ENCODE results near the gene CCDC127. TPM values are rescaled to one million over a fixed set of nuclear protein-coding genes. Genes with fewer than 3 reads are reported as not detected.

CCDC127 gene
- total and polyA plus RNA-seq, 2 donors (not counting 1 experiment from before 2014, with no cell fraction given): 1.4 to 8.7 TPM

DNA sequence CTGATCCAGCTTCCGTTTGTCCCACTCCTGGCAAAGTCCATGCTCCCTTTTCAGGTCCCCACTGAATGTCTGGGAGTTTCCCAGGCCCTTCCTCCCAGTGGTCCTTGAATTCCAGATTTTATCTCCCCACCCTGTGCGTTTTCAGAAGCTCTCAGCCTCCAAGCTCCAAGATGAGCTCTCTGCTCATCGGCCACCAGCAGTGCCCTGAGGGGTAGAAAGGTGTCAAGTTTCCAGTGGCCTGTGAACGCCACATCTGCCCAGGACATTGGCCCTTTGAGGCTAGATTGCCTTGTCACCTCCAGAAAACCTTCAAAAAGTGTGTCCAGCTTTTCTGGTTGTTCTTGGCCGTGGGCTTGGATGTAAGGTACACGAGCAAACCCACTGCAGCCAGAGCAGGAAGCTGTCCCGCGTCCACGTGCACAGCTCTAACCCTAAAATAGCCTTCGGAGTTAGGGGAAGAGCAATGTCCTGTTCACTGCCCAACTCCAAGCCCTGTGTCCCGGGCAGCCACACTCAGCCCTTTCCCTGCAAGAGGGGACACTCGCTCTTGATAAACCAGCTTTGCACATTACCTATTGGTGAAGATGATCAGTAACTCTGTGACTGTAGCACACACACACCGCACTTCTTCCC lies 37.6 kb downstream of the CCDC127 start:
- H3K4me1 Mint-ChIP-seq: no peaks in the 10 kb centered on the region
- no peak for ATAC-seq (ENCODE audit: low read depth)
- Histone ChIP-seq H3K79me2 (ENCODE audit: control insufficient read depth, insufficient read depth, low read length) (no peaks in the 10 kb centered on the region), H3K36me3 (replicated peaks in 1 of 2; ENCODE audit: control extremely low read depth in 1 of 2, control insufficient read depth in 1 of 2, extremely low read depth in 1 of 2, insufficient read depth in 2 of 2, low read length in 1 of 2) (no peaks in the 10 kb centered on the region), H3K4me2 (replicated peaks; ENCODE audit: low read depth, low read length, poor library complexity, severe bottlenecking) (no peak overlapping the region), H3K9me3 (ENCODE audit: control extremely low read depth in 1 of 3, control insufficient read depth in 2 of 3, insufficient read depth in 1 of 3, low read length in 2 of 3) (no peaks in the 10 kb centered on the region), H2AFZ (ENCODE audit: insufficient read depth, low read depth, low read length, poor library complexity, severe bottlenecking) (no peak overlapping the region), H3K27ac (ENCODE audit: low read length in 2 of 2) (no peak overlapping the region), H3K4me1 (ENCODE audit: control insufficient read depth in 2 of 2, insufficient read depth in 2 of 2, low read length in 2 of 2) (no peaks in the 10 kb centered on the region), H3K4me3 (ENCODE audit: control extremely low read depth in 1 of 5, extremely low read depth in 1 of 5, insufficient read depth in 1 of 5, low read depth in 2 of 5, low read length in 4 of 5) (no peak overlapping the region), H3K9ac (ENCODE audit: low read length) (no peak overlapping the region), H4K20me1 (ENCODE audit: control insufficient read depth, insufficient read depth, low read length, poor library complexity, severe bottlenecking) (no peaks in the 10 kb centered on the region), H3K27me3 (replicated peaks in 1 of 4; ENCODE audit: control extremely low read depth in 1 of 4, control insufficient read depth in 3 of 4, insufficient read depth in 4 of 4, low read length in 3 of 4) (no peaks in the 10 kb centered on the region)
- WGBS (ENCODE audit: insufficient coverage): 91% methylated on average over 13 of the region's 13 CpGs
- CTCF ChIA-PET: no interaction called here
- H3K27me3 Mint-ChIP-seq: peaks cover 4% of the 10 kb centered on the region
- H3K9me3 Mint-ChIP-seq (ENCODE audit: insufficient read depth): no peaks in the 10 kb centered on the region
- H3K4me3 Mint-ChIP-seq: no peak overlapping the region
- TF ChIP-seq EZH2 (IDR thresholded peaks at IDR 0.05; ENCODE audit: borderline replicate concordance, insufficient read depth, low read depth, low read length, poor library complexity, severe bottlenecking): no peak
- TF ChIP-seq, protein P1, sequence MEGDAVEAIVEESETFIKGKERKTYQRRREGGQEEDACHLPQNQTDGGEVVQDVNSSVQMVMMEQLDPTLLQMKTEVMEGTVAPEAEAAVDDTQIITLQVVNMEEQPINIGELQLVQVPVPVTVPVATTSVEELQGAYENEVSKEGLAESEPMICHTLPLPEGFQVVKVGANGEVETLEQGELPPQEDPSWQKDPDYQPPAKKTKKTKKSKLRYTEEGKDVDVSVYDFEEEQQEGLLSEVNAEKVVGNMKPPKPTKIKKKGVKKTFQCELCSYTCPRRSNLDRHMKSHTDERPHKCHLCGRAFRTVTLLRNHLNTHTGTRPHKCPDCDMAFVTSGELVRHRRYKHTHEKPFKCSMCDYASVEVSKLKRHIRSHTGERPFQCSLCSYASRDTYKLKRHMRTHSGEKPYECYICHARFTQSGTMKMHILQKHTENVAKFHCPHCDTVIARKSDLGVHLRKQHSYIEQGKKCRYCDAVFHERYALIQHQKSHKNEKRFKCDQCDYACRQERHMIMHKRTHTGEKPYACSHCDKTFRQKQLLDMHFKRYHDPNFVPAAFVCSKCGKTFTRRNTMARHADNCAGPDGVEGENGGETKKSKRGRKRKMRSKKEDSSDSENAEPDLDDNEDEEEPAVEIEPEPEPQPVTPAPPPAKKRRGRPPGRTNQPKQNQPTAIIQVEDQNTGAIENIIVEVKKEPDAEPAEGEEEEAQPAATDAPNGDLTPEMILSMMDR (IDR thresholded peaks at IDR 0.05): no peak
- intact Hi-C loops (cut with micrococcal nuclease): no loop called here
- no peak for DNase-seq
- POLR2A ChIA-PET: no interaction called here
- H3K27ac Mint-ChIP-seq: no peak overlapping the region

DNA sequence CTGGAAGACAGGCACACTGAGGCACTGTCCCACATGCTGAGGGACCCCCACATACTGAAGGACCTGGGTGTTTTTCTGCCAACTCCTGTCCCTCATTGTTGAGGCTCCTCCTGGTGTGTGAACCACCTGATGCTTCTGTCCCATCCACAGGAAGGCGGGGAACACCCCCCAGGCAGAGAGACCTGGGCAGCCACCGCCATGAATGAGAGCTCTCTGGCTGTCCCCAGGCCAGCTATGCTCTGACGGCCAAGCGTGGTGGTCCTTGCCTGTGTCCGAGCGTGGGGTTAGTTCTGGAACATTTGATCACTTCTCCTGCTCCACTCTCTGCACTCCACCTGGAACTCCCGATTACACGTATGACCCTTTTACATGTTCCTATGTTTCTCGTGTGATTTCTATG lies 38.6 kb downstream of the CCDC127 start:
- Histone ChIP-seq H3K9me3 (ENCODE audit: control extremely low read depth in 1 of 3, control insufficient read depth in 2 of 3, insufficient read depth in 1 of 3, low read length in 2 of 3) (no peaks in the 10 kb centered on the region), H3K9ac (ENCODE audit: low read length) (no peak overlapping the region), H3K4me2 (replicated peaks; ENCODE audit: low read depth, low read length, poor library complexity, severe bottlenecking) (no peak overlapping the region), H3K36me3 (replicated peaks in 1 of 2; ENCODE audit: control extremely low read depth in 1 of 2, control insufficient read depth in 1 of 2, extremely low read depth in 1 of 2, insufficient read depth in 2 of 2, low read length in 1 of 2) (no peaks in the 10 kb centered on the region), H4K20me1 (ENCODE audit: control insufficient read depth, insufficient read depth, low read length, poor library complexity, severe bottlenecking) (no peaks in the 10 kb centered on the region), H3K79me2 (ENCODE audit: control insufficient read depth, insufficient read depth, low read length) (no peaks in the 10 kb centered on the region), H3K4me1 (ENCODE audit: control insufficient read depth in 2 of 2, insufficient read depth in 2 of 2, low read length in 2 of 2) (no peaks in the 10 kb centered on the region), H3K4me3 (ENCODE audit: control extremely low read depth in 1 of 5, extremely low read depth in 1 of 5, insufficient read depth in 1 of 5, low read depth in 2 of 5, low read length in 4 of 5) (no peak overlapping the region), H3K27me3 (replicated peaks in 1 of 4; ENCODE audit: control extremely low read depth in 1 of 4, control insufficient read depth in 3 of 4, insufficient read depth in 4 of 4, low read length in 3 of 4) (no peaks in the 10 kb centered on the region), H3K27ac (ENCODE audit: low read length in 2 of 2) (no peak overlapping the region), H2AFZ (ENCODE audit: insufficient read depth, low read depth, low read length, poor library complexity, severe bottlenecking) (no peak overlapping the region)
- Mint-ChIP-seq H3K4me1 (no peaks in the 10 kb centered on the region), H3K9me3 (ENCODE audit: insufficient read depth) (no peaks in the 10 kb centered on the region), H3K27ac (no peak overlapping the region), H3K4me3 (no peak overlapping the region), H3K27me3 (no peaks in the 10 kb centered on the region)
- no peak for ATAC-seq (ENCODE audit: low read depth)
- no peak for TF ChIP-seq EZH2 (IDR thresholded peaks at IDR 0.05; ENCODE audit: borderline replicate concordance, insufficient read depth, low read depth, low read length, poor library complexity, severe bottlenecking)
- TF ChIP-seq, protein P1 (IDR thresholded peaks at IDR 0.05): no peak
- no peak for DNase-seq
- ChIA-PET POLR2A (no interaction called here), CTCF (interaction anchor here (1.4 kb wide), 1 partner anchor 9 kb away, joined by 3 read pairs; no protein-coding TSS in a partner anchor)
- 90% methylated on average over 7 of the region's 9 CpGs for WGBS (ENCODE audit: insufficient coverage)
- intact Hi-C loops (cut with micrococcal nuclease): no loop called here
